Eye (tissue), 1 donor: ENCODE results near the gene SLC35F6.
"Not testable (repeated sequence)": the region's sequence is repeated elsewhere in the genome, so short reads cannot be mapped to it uniquely, and the experiment has no call there.

ENCODE experiments used
- DNase-seq: peaks from one replicate; pipeline ENCODE4 v3.0.0-alpha.2; 2015

The SLC35F6 gene

GRCh38 chr2:26758790-26759321 is 5.2 kb upstream of the SLC35F6 start:
- no peak for DNase-seq

- DNase-seq = no peak
These were observed 4.2 kb upstream of the SLC35F6 start for GRCh38 chr2:26759845-26760244.

GRCh38 chr2:26760991-26761390 is 3.1 kb upstream of the SLC35F6 start:
- not testable (repeated sequence) for DNase-seq

GRCh38 chr2:26763019-26763418 is 1.1 kb upstream of the SLC35F6 start:
- no peak for DNase-seq

GRCh38 chr2:26764906-26765305 is 822 bp downstream of the SLC35F6 start:
- no peak for DNase-seq

- DNase-seq = no peak
These were observed 1.6 kb downstream of the SLC35F6 start for GRCh38 chr2:26765475-26766200.

GRCh38 chr2:26767129-26767528 is 3.0 kb downstream of the SLC35F6 start:
- DNase-seq = no peak

- no peak for DNase-seq
These were observed 3.9 kb downstream of the SLC35F6 start for GRCh38 chr2:26767894-26768487.

GRCh38 chr2:26768759-26769088 is 4.6 kb downstream of the SLC35F6 start:
- DNase-seq = no peak

GRCh38 chr2:26769089-26769761 is 5.1 kb downstream of the SLC35F6 start:
- no peak for DNase-seq

GRCh38 chr2:26770986-26771586 is 7.0 kb downstream of the SLC35F6 start:
- no peak for DNase-seq

GRCh38 chr2:26772064-26773001 is 8.2 kb downstream of the SLC35F6 start:
- DNase-seq = no peak

- no peak for DNase-seq
These were observed 12.2 kb downstream of the SLC35F6 start for GRCh38 chr2:26776195-26776800.

GRCh38 chr2:26778098-26778497 is 14.0 kb downstream of the SLC35F6 start:
- no peak for DNase-seq

- DNase-seq = no peak
These were observed 14.4 kb downstream of the SLC35F6 start for GRCh38 chr2:26778507-26778906.

- DNase-seq = no peak
These were observed 16.2 kb downstream of the SLC35F6 start for GRCh38 chr2:26780203-26780760.

GRCh38 chr2:26782876-26783704 is 19.0 kb downstream of the SLC35F6 start:
- DNase-seq = no peak

- DNase-seq = no peak
These were observed 20.6 kb downstream of the SLC35F6 start for GRCh38 chr2:26784570-26785234.

- DNase-seq = peak; percentile 100
These were observed 21.5 kb downstream of the SLC35F6 start, which contains the start of gene CENPA for GRCh38 chr2:26785431-26786206. Gene CENPA, plus strand, starts transcription at chr2:26786056. Its CDS starts 141 bp downstream, at chr2:26786197.
